Endothelial cell (in vitro differentiated cells): Measurements from ENCODE around the gene SH3TC1. TPM values are rescaled to one million over a fixed set of nuclear protein-coding genes. Genes with fewer than 3 reads are reported as not detected.
A peak's percentile ranks its signal among the peaks of the same experiment; 100 is the strongest.

ENCODE experiments used
- DNase-seq: peaks from one replicate; pipeline ENCODE4 v3.0.0; 2021; ENCODE audit warnings: low spot score
- H3K27ac Mint-ChIP-seq: one replicate; pipeline ENCODE4 v1.8.0; 2021; ENCODE audit warnings: mixed read lengths, inconsistent platforms; ENCODE audit not compliant: unreplicated experiment
- H3K27me3 Mint-ChIP-seq: one replicate; pipeline ENCODE4 v1.8.0; 2021; ENCODE audit warnings: mild to moderate bottlenecking, moderate library complexity, mixed read lengths, inconsistent platforms; ENCODE audit not compliant: unreplicated experiment
- H3K36me3 Mint-ChIP-seq: one replicate; pipeline ENCODE4 v1.8.0; 2021; ENCODE audit warnings: mild to moderate bottlenecking, low read depth, mixed read lengths, inconsistent platforms; ENCODE audit not compliant: unreplicated experiment
- H3K4me1 Mint-ChIP-seq: one replicate; pipeline ENCODE4 v1.8.0; 2021; ENCODE audit warnings: mild to moderate bottlenecking, mixed read lengths, inconsistent platforms; ENCODE audit not compliant: unreplicated experiment
- H3K4me3 Mint-ChIP-seq: one replicate; pipeline ENCODE4 v1.8.0; 2021; ENCODE audit warnings: mild to moderate bottlenecking, mixed read lengths, inconsistent platforms; ENCODE audit not compliant: unreplicated experiment
- H3K9me3 Mint-ChIP-seq: one replicate; pipeline ENCODE4 v1.8.0; 2021; ENCODE audit warnings: mixed read lengths, inconsistent platforms; ENCODE audit not compliant: unreplicated experiment
- CTCF ChIP-seq: fragments of 200-600 bp; sonication (generic); IDR thresholded peaks from one replicate; pipeline ENCODE4 v1.5.0; 2021; ENCODE audit warnings: antibody characterized with exemption; ENCODE audit not compliant: unreplicated experiment
- total RNA-seq: library from RNA; stranded (reverse); fragmentation: NEBNext Ultra II Directional; extraction: Animal tissue kit (Norgen Biotek cat#: 25700); gene quantifications from one replicate; pipeline ENCODE4 v1.2.1, GENCODE V29; 2021; ENCODE audit not compliant: unreplicated experiment

The SH3TC1 gene
- total RNA-seq, 1 donor from 2014 or later: 114 TPM

GRCh38 chr4:8265171-8265929 lies 66.3 kb downstream of the SH3TC1 start:
- Mint-ChIP-seq H3K27me3 (peaks cover 17% of the 10 kb centered on the region), H3K36me3 (peaks cover 4% of the 10 kb centered on the region), H3K27ac (no peak overlapping the region), H3K9me3 (no peaks in the 10 kb centered on the region), H3K4me3 (no peak overlapping the region), H3K4me1 (peaks cover 4% of the 10 kb centered on the region)
- no peak for TF ChIP-seq CTCF
- DNase-seq: no peak

- Mint-ChIP-seq H3K9me3 (no peaks in the 10 kb centered on the region), H3K36me3 (peaks cover 4% of the 10 kb centered on the region), H3K4me1 (peaks cover 4% of the 10 kb centered on the region), H3K4me3 (no peak overlapping the region), H3K27ac (no peak overlapping the region), H3K27me3 (peaks cover 22% of the 10 kb centered on the region)
- no peak for DNase-seq
- no peak for TF ChIP-seq CTCF
These were observed 67.0 kb downstream of the SH3TC1 start for GRCh38 chr4:8266088-8266487.

DNA sequence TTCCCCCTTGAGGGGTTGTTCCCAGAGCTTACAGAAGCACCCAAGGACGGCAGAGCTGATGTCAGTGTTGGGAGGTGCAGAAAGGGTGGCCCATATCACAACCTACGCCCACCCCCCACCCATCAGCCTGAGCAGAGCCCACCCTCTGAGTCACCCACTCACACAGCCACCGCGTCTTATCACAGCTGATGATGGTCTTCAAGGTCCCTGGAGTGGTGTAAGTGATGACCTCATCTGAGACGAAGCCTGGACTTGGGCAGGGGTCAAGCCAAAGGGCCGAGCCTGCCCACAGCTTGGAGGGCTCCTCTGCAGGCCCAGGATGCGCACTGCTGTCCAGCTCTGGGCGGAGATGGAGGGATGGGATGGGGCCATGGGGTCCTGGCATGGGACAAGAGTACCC lies 67.4 kb downstream of the SH3TC1 start:
- TF ChIP-seq CTCF: no peak
- no peaks in the 10 kb centered on the region for H3K9me3 Mint-ChIP-seq
- no peak overlapping the region for H3K4me3 Mint-ChIP-seq
- peaks cover 4% of the 10 kb centered on the region for H3K4me1 Mint-ChIP-seq
- peaks cover 4% of the 10 kb centered on the region for H3K36me3 Mint-ChIP-seq
- no peak for DNase-seq
- peaks cover 26% of the 10 kb centered on the region for H3K27me3 Mint-ChIP-seq
- no peak overlapping the region for H3K27ac Mint-ChIP-seq

DNA sequence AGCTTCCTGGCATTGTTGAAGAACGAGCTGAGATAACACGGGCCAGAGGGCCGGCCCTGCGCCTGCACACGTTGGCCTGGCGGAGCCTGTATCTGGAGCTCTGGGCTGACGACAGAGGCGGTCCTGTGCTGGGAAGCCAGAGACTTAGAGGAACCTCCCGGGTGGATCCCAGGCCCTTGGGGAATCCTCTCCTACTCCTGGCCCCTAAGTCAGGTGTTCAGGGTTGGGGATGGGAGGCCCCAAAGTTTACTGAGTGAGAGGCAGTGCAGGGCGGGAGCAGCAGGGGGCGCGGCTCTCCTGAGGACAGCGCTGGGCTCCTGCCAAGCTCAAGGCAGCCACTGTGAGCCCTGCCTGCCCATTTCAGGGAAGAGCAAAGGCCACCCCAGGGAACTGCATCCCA lies 68.0 kb downstream of the SH3TC1 start:
- peak; percentile 57 for TF ChIP-seq CTCF
- Mint-ChIP-seq H3K27me3 (peaks cover 29% of the 10 kb centered on the region), H3K4me1 (peaks cover 5% of the 10 kb centered on the region), H3K36me3 (peaks cover 4% of the 10 kb centered on the region), H3K4me3 (no peak overlapping the region), H3K9me3 (no peaks in the 10 kb centered on the region), H3K27ac (no peak overlapping the region)
- DNase-seq: peak; percentile 67

- no peaks in the 10 kb centered on the region for H3K9me3 Mint-ChIP-seq
- peaks cover 4% of the 10 kb centered on the region for H3K36me3 Mint-ChIP-seq
- H3K4me3 Mint-ChIP-seq: no peak overlapping the region
- peaks cover 32% of the 10 kb centered on the region for H3K27me3 Mint-ChIP-seq
- no peak for DNase-seq
- peaks cover 9% of the 10 kb centered on the region for H3K4me1 Mint-ChIP-seq
- H3K27ac Mint-ChIP-seq: no peak overlapping the region
- no peak for TF ChIP-seq CTCF
These were observed 69.1 kb downstream of the SH3TC1 start for GRCh38 chr4:8268211-8268610.
